SK-N-SH (cell line): ENCODE results near the gene PIK3R1. TPM values are rescaled to one million over a fixed set of nuclear protein-coding genes. Genes with fewer than 3 reads are reported as not detected.

Experiments used
- CTCF ChIA-PET: fragments of 300-600, 350-600 bp; formaldehyde crosslinking; extraction: SDS; loops from one replicate; lab custom pipeline; 2021; lab: Yijun Ruan, JAX
- POLR2A ChIA-PET: fragments of 350-600 bp; sonication (Branson Sonifier 250); formaldehyde crosslinking; extraction: SDS; loops from one replicate; lab custom pipeline; 2020; ENCODE audit warnings: antibody characterized with exemption, inconsistent platforms; lab: Yijun Ruan, JAX
- DNase-seq: peaks from one replicate; pipeline ENCODE4 v3.0.0; 2012
- H2AFZ ChIP-seq: fragments of 200-600 bp; sonication (generic); 2 replicates; pipeline ENCODE4 v1.8.1; 2016; ENCODE audit warnings: antibody characterized with exemption, mild to moderate bottlenecking, low read depth
- H3F3A ChIP-seq: fragments of 200-600 bp; sonication (generic); replicated peaks from 2 replicates; pipeline ENCODE3; 2016; ENCODE audit warnings: antibody characterized with exemption, mild to moderate bottlenecking; ENCODE audit not compliant: insufficient read depth
- H3K27ac ChIP-seq, 2 experiments: fragments of 200-500 bp in 1 of 2; fragments of 200-600 bp in 1 of 2; sonication (Bioruptor generic) in 1 of 2; sonication (generic), shearing (Covaris generic) in 1 of 2; 2 replicates each; pipeline versions ENCODE4 v1.5.1 to v1.6.1; 2014 to 2016; ENCODE audit warnings: low read depth in 2 of 2, inconsistent platforms in 1 of 2, low read length in 1 of 2, mild to moderate bottlenecking in 1 of 2, mixed read lengths in 1 of 2
- H3K27me3 ChIP-seq: fragments of 200-600 bp; sonication (generic), shearing (Covaris generic); 2 replicates; pipeline ENCODE4 v1.6.1; 2016; ENCODE audit warnings: mixed run types; ENCODE audit not compliant: insufficient read depth
- H3K36me3 ChIP-seq, 2 experiments: fragments of 200-500 bp in 1 of 2; fragments of 200-600 bp in 1 of 2; sonication (Bioruptor generic) in 1 of 2; sonication (generic) in 1 of 2; replicated peaks in 1 of 2; 2 replicates each; pipeline versions ENCODE3 to v1.5.1; 2014 to 2016; ENCODE audit warnings: low read length in 1 of 2, mild to moderate bottlenecking in 1 of 2; ENCODE audit not compliant: insufficient read depth in 2 of 2, control insufficient read depth in 1 of 2
- H3K4me1 ChIP-seq, 2 experiments: fragments of 200-500 bp in 1 of 2; fragments of 200-600 bp in 1 of 2; sonication (Bioruptor generic) in 1 of 2; sonication (generic), shearing (Covaris generic) in 1 of 2; 2 replicates each; pipeline versions ENCODE4 v1.5.1 to v1.6.1; 2014 to 2016; ENCODE audit warnings: low read depth in 1 of 2, low read length in 1 of 2, mixed run types in 1 of 2; ENCODE audit not compliant: insufficient read depth in 2 of 2, control insufficient read depth in 1 of 2
- H3K4me2 ChIP-seq: fragments of 200-600 bp; sonication (generic), shearing (Covaris generic); 2 replicates; pipeline ENCODE4 v1.6.1; 2017; ENCODE audit warnings: mixed run types
- H3K4me3 ChIP-seq, 2 experiments: fragments of 200-500 bp in 1 of 2; fragments of 200-600 bp in 1 of 2; sonication (Bioruptor generic) in 1 of 2; sonication (generic), shearing (Covaris generic) in 1 of 2; 2 replicates each; pipeline versions ENCODE4 v1.5.1 to v1.8.1; 2014 to 2016; ENCODE audit warnings: low read depth in 2 of 2, inconsistent platforms in 1 of 2, low read length in 1 of 2, mild to moderate bottlenecking in 1 of 2, mixed read lengths in 1 of 2, moderate library complexity in 1 of 2
- H3K79me2 ChIP-seq: fragments of 200-600 bp; sonication (generic); 2 replicates; pipeline ENCODE4 v1.8.1; 2017; ENCODE audit warnings: mild to moderate bottlenecking; ENCODE audit not compliant: insufficient read depth
- H3K9ac ChIP-seq: fragments of 200-600 bp; sonication (generic); 2 replicates; pipeline ENCODE4 v1.6.1; 2017; ENCODE audit warnings: mixed run types
- H3K9me2 ChIP-seq: fragments of 200-600 bp; sonication (generic); 2 replicates; pipeline ENCODE4 v1.6.1; 2017; ENCODE audit warnings: mixed run types
- H3K9me3 ChIP-seq: fragments of 200-600 bp; sonication (generic); 2 replicates; pipeline ENCODE4 v1.6.1; 2017; ENCODE audit warnings: mixed run types, mild to moderate bottlenecking, moderate library complexity
- H4K20me1 ChIP-seq: fragments of 200-600 bp; sonication (generic); 2 replicates; pipeline ENCODE4 v1.6.1; 2017; ENCODE audit warnings: mild to moderate bottlenecking, mixed run types; ENCODE audit not compliant: insufficient read depth
- EP300 ChIP-seq, 2 experiments: IDR thresholded peaks; 2 replicates each; pipeline versions ENCODE4 v1.4.0 to v1.6.1; 2012; ENCODE audit warnings: borderline replicate concordance in 1 of 2, low read depth in 1 of 2, low read length in 1 of 2
- FOSL2 ChIP-seq: IDR thresholded peaks from 2 replicates; pipeline ENCODE4 v1.4.0; 2012; ENCODE audit warnings: low read depth, mild to moderate bottlenecking, moderate library complexity, borderline replicate concordance
- GABPA ChIP-seq: IDR thresholded peaks from 2 replicates; pipeline ENCODE4 v1.4.0; 2012; ENCODE audit warnings: low read depth, mild to moderate bottlenecking
- JUND ChIP-seq: IDR thresholded peaks from 2 replicates; pipeline ENCODE4 v1.4.0; 2012
- POLR2AphosphoS5 ChIP-seq: IDR thresholded peaks from 2 replicates; pipeline ENCODE4 v1.6.1; 2012; ENCODE audit warnings: low read depth, low read length
- RCOR1 ChIP-seq: fragments of 150-350 bp; IDR thresholded peaks from 2 replicates; pipeline ENCODE4 v1.6.1; 2017; ENCODE audit warnings: antibody characterized with exemption, low read length
- RFX5 ChIP-seq: IDR thresholded peaks from 2 replicates; pipeline ENCODE4 v1.6.1; 2012; ENCODE audit warnings: mild to moderate bottlenecking, improper control_type of control experiment, low read length
- RXRA ChIP-seq: IDR thresholded peaks from 2 replicates; pipeline ENCODE4 v1.4.0; 2012; ENCODE audit warnings: low read depth, mild to moderate bottlenecking, borderline replicate concordance
- SMC3 ChIP-seq: IDR thresholded peaks from 2 replicates; pipeline ENCODE4 v1.6.1; 2012; ENCODE audit warnings: low read depth, low read length, improper control_type of control experiment
- TAF1 ChIP-seq: IDR thresholded peaks from 2 replicates; pipeline ENCODE4 v1.6.1; 2012; ENCODE audit warnings: low read depth, mild to moderate bottlenecking, low read length, moderate library complexity, borderline replicate concordance
- YY1 ChIP-seq: IDR thresholded peaks from 2 replicates; pipeline ENCODE4 v1.4.0; 2012; ENCODE audit warnings: low read depth, mild to moderate bottlenecking
- WGBS: methylation state at CpG from one replicate; pipeline ENCODE4 v1.1.6; 2017; ENCODE audit warnings: low lambda C conversion rate; 5-methylcytosine and 5-hydroxymethylcytosine counted together
- polyA plus RNA-seq, 3 experiments: library from polyadenylated mRNA; depleted of rRNA; stranded (reverse); fragments of >200 nt; gene quantifications; 2 replicates each; pipeline ENCODE4 v1.2.3, GENCODE V29; 2012
- TF ChIP-seq, protein P1 (sequence below): fragments of 200-600 bp; sonication (generic); IDR thresholded peaks from 2 replicates; pipeline ENCODE4 v1.6.1; 2017; ENCODE audit warnings: antibody characterized with exemption, mild to moderate bottlenecking, moderate library complexity

PIK3R1 gene
- polyA plus RNA-seq, 1 of the 3 experiments (the other 2 are of a cell fraction) = 2.0 TPM

DNA sequence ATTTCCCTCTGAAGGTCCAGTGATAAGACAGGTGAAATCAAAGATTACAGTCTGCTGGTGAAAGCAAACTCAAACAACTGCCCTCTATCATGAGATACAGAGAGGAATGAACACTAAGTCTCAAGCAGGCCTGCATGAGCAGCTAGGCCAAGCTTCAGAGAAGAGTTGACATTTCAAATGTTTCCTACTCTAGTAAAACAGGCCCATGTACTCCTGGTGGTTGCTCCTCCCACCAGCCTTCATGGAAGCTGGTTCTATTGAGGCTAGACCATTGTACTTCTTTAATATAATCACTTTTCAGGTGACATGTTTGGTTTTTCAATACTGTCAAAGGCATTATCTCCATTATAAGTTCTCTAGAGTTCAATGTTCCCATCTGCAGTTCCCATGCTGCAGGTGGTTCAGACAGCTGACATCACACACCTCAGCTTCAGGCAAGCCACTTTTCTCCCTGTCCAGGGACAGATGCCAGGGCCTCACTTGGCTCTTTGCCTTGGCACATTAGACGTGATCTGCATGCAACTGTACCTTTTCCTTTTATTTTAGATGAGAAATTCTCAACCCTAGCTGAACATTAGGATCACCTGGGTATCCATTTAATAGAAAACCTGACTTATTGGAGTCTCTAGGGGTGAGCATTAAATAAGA, 89.8 kb downstream of the PIK3R1 start:
- no peaks in the 10 kb centered on the region for H3K9me2 ChIP-seq
- TF ChIP-seq RFX5 (no peak), TAF1 (no peak), JUND (no peak), RXRA (no peak), SMC3 (no peak), RCOR1 (no peak), GABPA (no peak)
- TF ChIP-seq, all 33 proteins: peak for 0
- DNase-seq = no peak
- Histone ChIP-seq H3K79me2 (no peaks in the 10 kb centered on the region), H3F3A (no peaks in the 10 kb centered on the region), H3K4me2 (no peak overlapping the region), H3K27ac (no peak overlapping the region), H3K27me3 (no peaks in the 10 kb centered on the region), H3K36me3 (peaks cover 0 to 3% of the 10 kb centered on the region in 2 experiments), H3K4me3 (no peak overlapping the region), H3K4me1 (peaks cover 0 to 16% of the 10 kb centered on the region in 2 experiments; a peak in 2 of 4 replicates), H3K9ac (no peak overlapping the region), H3K9me3 (no peaks in the 10 kb centered on the region), H2AFZ (no peak overlapping the region), H4K20me1 (no peaks in the 10 kb centered on the region)
- CTCF ChIA-PET = interaction anchor here (1.3 kb wide), 1 partner anchor 19 kb away, joined by 3 read pairs; no protein-coding TSS in a partner anchor
- POLR2A ChIA-PET = no interaction called here
- 67% methylated on average over 1 of the region's 1 CpG for WGBS

DNA sequence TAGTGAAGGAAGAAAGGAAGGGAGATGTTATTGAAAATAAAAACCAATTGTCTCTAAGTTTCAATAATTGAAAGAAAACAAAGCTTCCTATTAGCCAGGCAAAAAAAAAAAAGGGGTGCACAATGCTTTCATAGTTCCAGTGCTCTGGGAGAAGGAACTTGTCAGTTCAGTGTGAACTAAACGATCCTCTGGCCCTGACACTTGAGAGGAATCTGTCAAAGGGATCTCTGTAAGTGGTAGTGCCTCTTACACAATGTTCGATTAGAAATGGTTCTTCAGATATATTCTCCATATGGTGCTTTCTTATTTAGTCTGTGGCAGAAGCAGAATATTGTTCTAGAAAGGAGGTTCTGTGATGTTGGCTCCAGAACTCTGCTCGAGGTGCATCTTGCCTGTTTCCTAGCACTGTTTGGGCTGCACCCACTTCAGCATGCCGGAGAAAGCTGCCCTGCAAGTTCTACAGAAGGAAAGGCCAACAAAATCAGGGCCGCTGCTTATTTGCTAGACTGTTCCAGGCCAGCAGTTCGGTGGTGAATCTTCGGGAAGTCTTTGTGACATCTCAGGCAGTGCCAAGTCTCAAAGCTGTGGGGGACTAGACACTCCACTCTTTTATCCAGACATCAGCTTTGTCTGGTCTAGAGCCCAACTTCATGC, 90.9 kb downstream of the PIK3R1 start:
- DNase-seq = no peak
- no peaks in the 10 kb centered on the region for H3K36me3 ChIP-seq
- H3K9ac ChIP-seq = no peak overlapping the region
- H3K4me1 ChIP-seq = peaks cover 0 to 16% of the 10 kb centered on the region in 2 experiments; a peak in 2 of 4 replicates
- H4K20me1 ChIP-seq = no peaks in the 10 kb centered on the region
- H3K9me2 ChIP-seq = no peaks in the 10 kb centered on the region
- CTCF ChIA-PET = interaction anchor here (1.2 kb wide), 1 partner anchor 8 kb away, joined by 4 read pairs; no protein-coding TSS in a partner anchor
- H2AFZ ChIP-seq = no peak overlapping the region
- no peak overlapping the region for H3K4me3 ChIP-seq
- no peaks in the 10 kb centered on the region for H3K27me3 ChIP-seq
- no peaks in the 10 kb centered on the region for H3K79me2 ChIP-seq
- no peaks in the 10 kb centered on the region for H3K9me3 ChIP-seq
- WGBS = 67% methylated on average over 5 of the region's 7 CpGs
- no peak overlapping the region for H3K27ac ChIP-seq
- TF ChIP-seq FOSL2 (no peak), POLR2AphosphoS5 (no peak), EP300 (IDR thresholded peaks at IDR 0.05; ENCODE audit: borderline replicate concordance in 1 of 2, low read depth in 1 of 2, low read length in 1 of 2) (no peak), GABPA (no peak), YY1 (no peak)
- TF ChIP-seq, protein P1, sequence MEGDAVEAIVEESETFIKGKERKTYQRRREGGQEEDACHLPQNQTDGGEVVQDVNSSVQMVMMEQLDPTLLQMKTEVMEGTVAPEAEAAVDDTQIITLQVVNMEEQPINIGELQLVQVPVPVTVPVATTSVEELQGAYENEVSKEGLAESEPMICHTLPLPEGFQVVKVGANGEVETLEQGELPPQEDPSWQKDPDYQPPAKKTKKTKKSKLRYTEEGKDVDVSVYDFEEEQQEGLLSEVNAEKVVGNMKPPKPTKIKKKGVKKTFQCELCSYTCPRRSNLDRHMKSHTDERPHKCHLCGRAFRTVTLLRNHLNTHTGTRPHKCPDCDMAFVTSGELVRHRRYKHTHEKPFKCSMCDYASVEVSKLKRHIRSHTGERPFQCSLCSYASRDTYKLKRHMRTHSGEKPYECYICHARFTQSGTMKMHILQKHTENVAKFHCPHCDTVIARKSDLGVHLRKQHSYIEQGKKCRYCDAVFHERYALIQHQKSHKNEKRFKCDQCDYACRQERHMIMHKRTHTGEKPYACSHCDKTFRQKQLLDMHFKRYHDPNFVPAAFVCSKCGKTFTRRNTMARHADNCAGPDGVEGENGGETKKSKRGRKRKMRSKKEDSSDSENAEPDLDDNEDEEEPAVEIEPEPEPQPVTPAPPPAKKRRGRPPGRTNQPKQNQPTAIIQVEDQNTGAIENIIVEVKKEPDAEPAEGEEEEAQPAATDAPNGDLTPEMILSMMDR = no peak
- H3F3A ChIP-seq = no peaks in the 10 kb centered on the region
- no peak overlapping the region for H3K4me2 ChIP-seq
- POLR2A ChIA-PET = no interaction called here
